Measurements from ENCODE around the gene CPN2. TPM values are rescaled to one million over a fixed set of nuclear protein-coding genes. Genes with fewer than 3 reads are reported as not detected.

Gene CPN2
- total and polyA plus RNA-seq, 2 of the 13 experiments (the other 11 are each of a cell fraction or from before 2014, with no cell fraction given) = 26.7 to 27.7 TPM

DNA sequence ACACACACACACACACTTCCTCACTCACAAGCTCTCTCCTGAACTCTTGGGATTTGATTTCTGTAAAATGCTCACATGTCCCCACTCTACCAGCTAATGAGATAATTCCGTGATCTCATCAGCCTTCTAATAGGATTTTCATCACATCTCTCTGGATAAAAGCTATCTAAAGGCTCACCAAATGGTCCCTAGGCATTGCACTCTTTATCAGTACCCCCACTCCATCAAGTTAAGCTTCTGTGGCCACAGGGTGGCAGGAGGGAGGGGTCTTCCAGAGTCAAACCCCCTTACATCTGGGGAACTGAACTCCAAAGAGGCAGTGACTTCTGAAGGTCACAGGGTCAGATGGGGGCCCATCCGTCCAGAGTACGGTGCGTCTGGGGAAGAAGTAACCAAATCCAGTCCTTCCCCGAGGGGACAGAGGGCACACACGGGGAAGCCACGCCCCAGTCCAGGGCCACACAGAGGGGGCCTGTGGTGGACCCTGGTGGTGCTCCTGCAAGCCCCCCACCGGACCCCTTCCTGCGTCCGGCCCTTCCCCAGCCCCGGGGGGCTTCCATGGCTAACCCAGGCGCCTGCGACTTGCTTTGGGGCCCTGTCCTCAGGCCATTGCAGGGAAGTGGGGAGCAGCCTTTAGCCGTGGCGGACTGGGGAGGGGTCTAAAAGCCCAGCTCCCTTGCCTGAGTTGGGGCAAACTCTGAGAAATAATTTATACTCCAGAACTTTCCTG, 25.5 kb downstream of the CPN2 start:
- no peaks in the 10 kb centered on the region for H4K20me1 ChIP-seq (ENCODE audit: insufficient read depth, low read length)
- peak; percentile 2; the same call in 1 of the 3 replicates for ATAC-seq
- no peak overlapping the region for H3K4me3 ChIP-seq (replicated peaks in 1 of 3; ENCODE audit: insufficient read depth in 1 of 3, low read depth in 2 of 3, low read length in 3 of 3)
- 0 out of 2 replicates have a peak overlapping the region, but pooled peaks have one; percentile 6 for H3K4me2 ChIP-seq (ENCODE audit: low read depth, low read length)
- H3K9me3 ChIP-seq (ENCODE audit: low read length) = no peaks in the 10 kb centered on the region
- H2AFZ ChIP-seq (ENCODE audit: low read length) = no peak overlapping the region
- DNase-seq (ENCODE audit: low spot score) = no peak
- BruUV-seq (replicated peaks) = no TSS peak
- in situ Hi-C loops (cut with HindIII; ENCODE audit: extremely low pct_ligation_motif_present, low pct_unique_long_range_greater_than_20kb) (no loop called here), intact Hi-C loops (cut with micrococcal nuclease; ENCODE audit: unreplicated experiment) (no loop called here)
- ChIA-PET POLR2A (no interaction called here), CTCF (ENCODE audit: low intra/inter-chr PET ratio, low total read pairs) (no interaction called here)
- peaks cover 82% of the 10 kb centered on the region for H3K4me1 ChIP-seq (ENCODE audit: insufficient read depth, low read length)
- TF ChIP-seq ZBED4 (CRISPR knock-in tag; IDR thresholded peaks at IDR 0.05; ENCODE audit: borderline replicate concordance) (no peak), PATZ1 (CRISPR knock-in tag; IDR thresholded peaks at IDR 0.05) (0 out of 2 replicates have a peak, but pooled peaks have one; percentile 11), ZNF451 (CRISPR knock-in tag; IDR thresholded peaks at IDR 0.05) (no peak), ESRRA (CRISPR knock-in tag; IDR thresholded peaks at IDR 0.05; ENCODE audit: low read depth) (peak; percentile 56; the same call in 1 of the 2 replicates), NFIB (CRISPR knock-in tag; IDR thresholded peaks at IDR 0.05; ENCODE audit: borderline replicate concordance) (no peak), ZNF687 (CRISPR knock-in tag; IDR thresholded peaks at IDR 0.05) (0 out of 2 replicates have a peak, but pooled peaks have one; percentile 10), NR2F6 (IDR thresholded peaks at IDR 0.05) (peak; percentile 42; the same call in 1 of the 2 replicates), NR2F6 (CRISPR knock-in tag; IDR thresholded peaks at IDR 0.05) (peak; percentile 46; the same call in 1 of the 2 replicates)
- WGBS (ENCODE audit: low lambda C conversion rate) = 51% methylated on average over 7 of the region's 15 CpGs
- no peak overlapping the region for H3K9ac ChIP-seq (ENCODE audit: insufficient read depth, low read depth, low read length)
- H3K27me3 ChIP-seq (ENCODE audit: control insufficient read depth in 1 of 2, insufficient read depth in 2 of 2, low read length in 2 of 2) = no peaks in the 10 kb centered on the region
- FAIRE-seq = no peak
- H3K36me3 ChIP-seq (replicated peaks in 1 of 2; ENCODE audit: control insufficient read depth in 1 of 2, insufficient read depth in 2 of 2, low read length in 2 of 2) = no peaks in the 10 kb centered on the region
- peak overlapping the region; percentile 11 for H3K27ac ChIP-seq (ENCODE audit: extremely low read length, insufficient read depth, low read length)
- no peaks in the 10 kb centered on the region for H3K79me2 ChIP-seq (ENCODE audit: insufficient read depth, low read length)
